T-cell (primary cell): ENCODE data around the gene RYR2. TPM values are rescaled to one million over a fixed set of nuclear protein-coding genes. Genes with fewer than 3 reads are reported as not detected.

Experiments
- ATAC-seq, 4 experiments: fragments of 200-7000 bp in 3 of 4; fragments of 150-1000 bp in 1 of 4; cut with Tn5 transposase; replicated peaks in 1 of 4; 1 replicate in 3 of 4; 2 replicates in 1 of 4; pipeline ENCODE4 v1.10.0; 2021; ENCODE audit warnings: moderate library complexity in 3 of 4, mild to moderate bottlenecking in 2 of 4, moderate number of reproducible peaks in 1 of 4
- CTCF ChIA-PET, 2 donors: fragments of 300-600 bp; sonication (Branson Sonifier 250); formaldehyde crosslinking; loops; one replicate each; lab custom pipeline; 2022; ENCODE audit warnings: antibody characterized with exemption in 2 of 2; lab: Charles Lee
- POLR2A ChIA-PET, 2 donors: fragments of 300-600 bp; sonication (Branson Sonifier 250); formaldehyde crosslinking; loops; one replicate each; lab custom pipeline; 2022; ENCODE audit warnings: antibody characterized with exemption in 2 of 2; lab: Charles Lee
- DNase-seq, 35 experiments: peaks; one replicate each; pipeline versions ENCODE4 v3.0.0 to v3.0.0-alpha.2; 2013 to 2023
- H3K27ac ChIP-seq: one replicate; pipeline ENCODE4 v1.5.1; 2013; ENCODE audit warnings: low read length
- H3K27me3 ChIP-seq, 2 experiments: replicated peaks in 1 of 2; 1 replicate in 1 of 2; 2 replicates in 1 of 2; pipeline versions ENCODE4 v1.6.1 to v1.7.0; 2013; ENCODE audit warnings: low read length in 1 of 2, mixed read lengths in 1 of 2; ENCODE audit not compliant: control insufficient read depth in 2 of 2, insufficient read depth in 2 of 2; ENCODE audit errors: extremely low read depth in 1 of 2
- H3K36me3 ChIP-seq, 2 donors: 1 replicate in 1 of 2; 2 replicates in 1 of 2; pipeline versions ENCODE4 v1.6.1 to v1.7.0; 2013; ENCODE audit warnings: low read length in 1 of 2; ENCODE audit not compliant: control insufficient read depth in 2 of 2, insufficient read depth in 1 of 2; ENCODE audit errors: extremely low read depth in 1 of 2
- H3K4me1 ChIP-seq, 2 experiments: 1 replicate in 1 of 2; 2 replicates in 1 of 2; pipeline versions ENCODE4 v1.6.1 to v1.7.0; 2013; ENCODE audit warnings: low read length in 2 of 2, mixed read lengths in 1 of 2; ENCODE audit not compliant: insufficient read depth in 2 of 2, control insufficient read depth in 1 of 2; ENCODE audit errors: extremely low read depth in 1 of 2
- H3K4me3 ChIP-seq, 2 donors: 1 replicate in 1 of 2; 2 replicates in 1 of 2; pipeline versions ENCODE4 v1.5.1 to v1.7.0; 2013; ENCODE audit warnings: mild to moderate bottlenecking in 2 of 2, low read length in 1 of 2, moderate library complexity in 1 of 2; ENCODE audit not compliant: control insufficient read depth in 1 of 2; ENCODE audit errors: extremely low read depth in 1 of 2
- H3K9me3 ChIP-seq: 2 replicates; pipeline ENCODE4 v1.7.0; 2013
- H3K27ac Mint-ChIP-seq, 2 donors: one replicate each; pipeline ENCODE4 v1.8.0; 2020 to 2021; ENCODE audit warnings: mild to moderate bottlenecking in 2 of 2, mixed read lengths in 2 of 2
- H3K27me3 Mint-ChIP-seq, 2 donors: one replicate each; pipeline ENCODE4 v1.8.0; 2021 to 2022; ENCODE audit warnings: mixed read lengths in 2 of 2
- H3K36me3 Mint-ChIP-seq: one replicate; pipeline ENCODE4 v1.8.0; 2021; ENCODE audit warnings: mixed read lengths
- H3K4me1 Mint-ChIP-seq, 3 donors: one replicate each; pipeline ENCODE4 v1.8.0; 2020 to 2022; ENCODE audit warnings: mixed read lengths in 3 of 3, mild to moderate bottlenecking in 1 of 3
- H3K4me3 Mint-ChIP-seq, 3 donors: one replicate each; pipeline ENCODE4 v1.8.0; 2020 to 2022; ENCODE audit warnings: mild to moderate bottlenecking in 3 of 3, mixed read lengths in 3 of 3, moderate library complexity in 3 of 3
- H3K9me3 Mint-ChIP-seq, 3 donors: one replicate each; pipeline ENCODE4 v1.8.0; 2020 to 2022; ENCODE audit warnings: mixed read lengths in 3 of 3
- WGBS: methylation state at CpG from one replicate; pipeline ENCODE4 v1.1.5; 2013; ENCODE audit warnings: missing lambda C conversion rate; ENCODE audit not compliant: insufficient coverage; 5-methylcytosine and 5-hydroxymethylcytosine counted together
- total RNA-seq, 35 experiments: library from RNA in 6 of 35; stranded (reverse) in 6 of 35; fragments of 120-200 nt in 1 of 35; gene quantifications; one replicate each; pipeline versions ENCODE4 v1.2.1 to v1.2.4 and lab custom pipeline; 2013 to 2026

The RYR2 gene
- total RNA-seq, 5 donors from 2014 or later (not counting 1 experiment from before 2014, with no cell fraction given), result 0.07 to 0.33 (median 0.18) TPM; not detected in 1

GRCh38 chr1:237673631-237674030, 631.6 kb downstream of the RYR2 start:
- DNase-seq (no peak), ATAC-seq (no peak)
- H3K4me1 Mint-ChIP-seq, result no peaks in the 10 kb centered on the region
- Histone ChIP-seq H3K4me3 (no peak overlapping the region), H3K36me3 (no peaks in the 10 kb centered on the region), H3K27me3 (no peaks in the 10 kb centered on the region), H3K27ac (no peak overlapping the region), H3K9me3 (no peaks in the 10 kb centered on the region), H3K4me1 (no peaks in the 10 kb centered on the region)
- H3K27me3 Mint-ChIP-seq, result no peaks in the 10 kb centered on the region
- H3K36me3 Mint-ChIP-seq, result no peaks in the 10 kb centered on the region
- H3K4me3 Mint-ChIP-seq, result no peak overlapping the region
- ChIA-PET CTCF (no interaction called here), POLR2A (no interaction called here)
- WGBS, result no CpG with 5 or more reads among the region's 3 CpGs
- no peak overlapping the region for H3K27ac Mint-ChIP-seq
- H3K9me3 Mint-ChIP-seq, result peaks cover under 1 to 4% (median under 1%) of the 10 kb centered on the region in 3 donors

GRCh38 chr1:237677979-237678378, 636.0 kb downstream of the RYR2 start:
- ATAC-seq, result no peak
- H3K27ac Mint-ChIP-seq, result no peak overlapping the region
- H3K27ac ChIP-seq, result no peak overlapping the region
- H3K9me3 Mint-ChIP-seq, result peaks cover 0 to 8% (median 0%) of the 10 kb centered on the region in 3 donors
- ChIA-PET POLR2A (no interaction called here), CTCF (interaction anchor here (1.0 to 1.1 kb wide), 2 partner anchors 122 to 129 kb away, joined by 3 to 5 read pairs; no protein-coding TSS in a partner anchor)
- H3K4me3 Mint-ChIP-seq, result no peak overlapping the region
- H3K4me1 Mint-ChIP-seq, result no peaks in the 10 kb centered on the region
- DNase-seq, result peak in 1 of 35 experiments; percentile 17
- no peaks in the 10 kb centered on the region for H3K36me3 Mint-ChIP-seq
- H3K36me3 ChIP-seq, result no peaks in the 10 kb centered on the region
- H3K4me3 ChIP-seq, result no peak overlapping the region
- H3K4me1 ChIP-seq, result no peaks in the 10 kb centered on the region
- no CpG with 5 or more reads among the region's 3 CpGs for WGBS
- no peaks in the 10 kb centered on the region for H3K9me3 ChIP-seq
- peaks cover 0 to 3% of the 10 kb centered on the region in 2 donors for H3K27me3 Mint-ChIP-seq
- no peaks in the 10 kb centered on the region for H3K27me3 ChIP-seq

- DNase-seq (no peak), ATAC-seq (no peak)
- POLR2A ChIA-PET, result no interaction called here
- no peaks in the 10 kb centered on the region for H3K27me3 ChIP-seq
- WGBS, result 89% methylated on average over 5 of the region's 6 CpGs
- CTCF ChIA-PET, result no interaction called here
- peaks cover 0 to 3% of the 10 kb centered on the region in 2 donors for H3K27me3 Mint-ChIP-seq
- no peaks in the 10 kb centered on the region for H3K4me1 Mint-ChIP-seq
- H3K27ac Mint-ChIP-seq, result no peak overlapping the region
- no peak overlapping the region for H3K4me3 ChIP-seq
- H3K36me3 Mint-ChIP-seq, result no peaks in the 10 kb centered on the region
- H3K9me3 ChIP-seq, result no peaks in the 10 kb centered on the region
- H3K4me3 Mint-ChIP-seq, result no peak overlapping the region
- no peaks in the 10 kb centered on the region for H3K36me3 ChIP-seq
- H3K4me1 ChIP-seq, result no peaks in the 10 kb centered on the region
- no peak overlapping the region for H3K27ac ChIP-seq
- H3K9me3 Mint-ChIP-seq, result peaks cover 0 to 13% (median 0%) of the 10 kb centered on the region in 3 donors
Measured at GRCh38 chr1:237679687-237680086, 637.7 kb downstream of the RYR2 start.

GRCh38 chr1:237681210-237681609, 639.2 kb downstream of the RYR2 start:
- Histone ChIP-seq H3K36me3 (no peaks in the 10 kb centered on the region), H3K9me3 (no peaks in the 10 kb centered on the region), H3K4me1 (no peaks in the 10 kb centered on the region), H3K4me3 (no peak overlapping the region), H3K27ac (no peak overlapping the region), H3K27me3 (no peaks in the 10 kb centered on the region)
- Mint-ChIP-seq H3K4me3 (no peak overlapping the region), H3K27me3 (peaks cover 0 to 3% of the 10 kb centered on the region in 2 donors), H3K27ac (no peak overlapping the region), H3K4me1 (no peaks in the 10 kb centered on the region), H3K36me3 (no peaks in the 10 kb centered on the region), H3K9me3 (peaks cover 0 to 12% (median 0%) of the 10 kb centered on the region in 3 donors)
- POLR2A ChIA-PET, result no interaction called here
- ATAC-seq, result no peak
- no peak for DNase-seq
- WGBS, result no CpG with 5 or more reads among the region's 6 CpGs
- CTCF ChIA-PET, result no interaction called here

- Mint-ChIP-seq H3K27ac (no peak overlapping the region), H3K27me3 (peaks cover 0 to 3% of the 10 kb centered on the region in 2 donors)
- H3K9me3 ChIP-seq, result no peaks in the 10 kb centered on the region
Measured at GRCh38 chr1:237684236-237684635, 642.3 kb downstream of the RYR2 start.

GRCh38 chr1:237685551-237685950, 643.6 kb downstream of the RYR2 start:
- Mint-ChIP-seq H3K36me3 (no peaks in the 10 kb centered on the region), H3K27ac (no peak overlapping the region), H3K27me3 (no peaks in the 10 kb centered on the region), H3K4me3 (no peak overlapping the region), H3K9me3 (peaks cover 0 to 8% (median 0%) of the 10 kb centered on the region in 3 donors), H3K4me1 (no peaks in the 10 kb centered on the region)
- H3K27ac ChIP-seq, result no peak overlapping the region
- no peaks in the 10 kb centered on the region for H3K36me3 ChIP-seq
- ATAC-seq, result no peak
- no peaks in the 10 kb centered on the region for H3K4me1 ChIP-seq
- no peaks in the 10 kb centered on the region for H3K27me3 ChIP-seq
- ChIA-PET CTCF (no interaction called here), POLR2A (no interaction called here)
- WGBS, result no CpG with 5 or more reads among the region's 1 CpG
- H3K9me3 ChIP-seq, result no peaks in the 10 kb centered on the region
- DNase-seq, result no peak
- H3K4me3 ChIP-seq, result no peak overlapping the region

More at GRCh38 chr1:237684236-237684635, 642.3 kb downstream of the RYR2 start:
- DNase-seq, result no peak
- Histone ChIP-seq H3K27me3 (no peaks in the 10 kb centered on the region), H3K4me3 (no peak overlapping the region), H3K36me3 (no peaks in the 10 kb centered on the region), H3K4me1 (no peaks in the 10 kb centered on the region), H3K27ac (no peak overlapping the region)
- no peaks in the 10 kb centered on the region for H3K36me3 Mint-ChIP-seq
- POLR2A ChIA-PET, result no interaction called here
- no peak for ATAC-seq
- H3K4me3 Mint-ChIP-seq, result no peak overlapping the region
- H3K4me1 Mint-ChIP-seq, result no peaks in the 10 kb centered on the region
- H3K9me3 Mint-ChIP-seq, result peaks cover 0 to 12% (median 0%) of the 10 kb centered on the region in 3 donors
- CTCF ChIA-PET, result no interaction called here
- WGBS, result 95% methylated on average over 3 of the region's 6 CpGs

GRCh38 chr1:237687804-237688203, 645.8 kb downstream of the RYR2 start:
- H3K27me3 ChIP-seq, result no peaks in the 10 kb centered on the region
- CTCF ChIA-PET, result no interaction called here
- H3K9me3 Mint-ChIP-seq, result peaks cover 0 to 12% (median 0%) of the 10 kb centered on the region in 3 donors

More at GRCh38 chr1:237687804-237688203, 645.8 kb downstream of the RYR2 start:
- Histone ChIP-seq H3K27ac (no peak overlapping the region), H3K9me3 (no peaks in the 10 kb centered on the region), H3K4me1 (no peaks in the 10 kb centered on the region), H3K4me3 (no peak overlapping the region), H3K36me3 (no peaks in the 10 kb centered on the region)
- ATAC-seq (no peak), DNase-seq (no peak)
- WGBS, result 89% methylated on average over 4 of the region's 5 CpGs
- Mint-ChIP-seq H3K27me3 (no peaks in the 10 kb centered on the region), H3K36me3 (no peaks in the 10 kb centered on the region), H3K27ac (no peak overlapping the region), H3K4me1 (no peaks in the 10 kb centered on the region), H3K4me3 (no peak overlapping the region)
- POLR2A ChIA-PET, result no interaction called here
